HT-29 (cell line): ENCODE data around the gene ADNP. TPM values are rescaled to one million over a fixed set of nuclear protein-coding genes. Genes with fewer than 3 reads are reported as not detected.
A peak's percentile ranks its signal among the peaks of the same experiment; 100 is the strongest.
"Not testable (repeated sequence)": the region's sequence is repeated elsewhere in the genome, so short reads cannot be mapped to it uniquely, and the experiment has no call there.

Source experiments
- DNase-seq: peaks from one replicate; pipeline ENCODE4 v3.0.0-alpha.2; 2015; ENCODE audit warnings: low spot score
- total RNA-seq: library from RNA; depleted of rRNA; stranded (reverse); fragments of >200 nt; shearing (Covaris generic); gene quantifications from 2 replicates; pipeline ENCODE4 v1.2.3, GENCODE V29; 2014; rRNA removed

The ADNP gene
- total RNA-seq = 37.2 and 43.3 TPM in 2 replicates

GRCh38 chr20:50931306-50932015 lies at the start of gene ADNP:
TSS of gene ADNP (minus strand) at chr20:50931437. CDS start at chr20:50903996, 27,441 bp downstream.
- DNase-seq = peak; percentile 98

- peak; percentile 21 for DNase-seq
Observed at GRCh38 chr20:50980071-50980681, 48.9 kb upstream of the ADNP start.

GRCh38 chr20:50978533-50978932 lies 47.3 kb upstream of the ADNP start:
- not testable (repeated sequence) for DNase-seq

- DNase-seq = no peak
Observed at GRCh38 chr20:50977066-50978021, 46.1 kb upstream of the ADNP start.

GRCh38 chr20:50975701-50976330 lies 44.6 kb upstream of the ADNP start:
- DNase-seq = no peak

GRCh38 chr20:50969912-50970311 lies 38.7 kb upstream of the ADNP start:
- no peak for DNase-seq

- DNase-seq = no peak
Observed at GRCh38 chr20:50969435-50969834, 38.2 kb upstream of the ADNP start.

- no peak for DNase-seq
Observed at GRCh38 chr20:50968289-50968688, 37.1 kb upstream of the ADNP start.

- no peak for DNase-seq
Observed at GRCh38 chr20:50967586-50967985, 36.3 kb upstream of the ADNP start.

GRCh38 chr20:50959543-50960126 lies 28.4 kb upstream of the ADNP start:
- DNase-seq = no peak

GRCh38 chr20:50958615-50959542 lies 27.6 kb upstream of the ADNP start, which contains the start of gene MOCS3:
TSS of gene MOCS3 (plus strand) at chr20:50958818. CDS start at chr20:50958843, 25 bp downstream.
- peak; percentile 99 for DNase-seq

- DNase-seq = peak; percentile 72
Observed at GRCh38 chr20:50957798-50958614, 26.8 kb upstream of the ADNP start, which contains the start of gene DPM1. TSS of gene DPM1 (minus strand) at chr20:50958532. CDS start at chr20:50958523, 9 bp downstream.

GRCh38 chr20:50957276-50957675 lies 26.0 kb upstream of the ADNP start:
- peak; percentile 37 for DNase-seq

GRCh38 chr20:50953821-50954220 lies 22.6 kb upstream of the ADNP start:
- DNase-seq = no peak

GRCh38 chr20:50953196-50953595 lies 22.0 kb upstream of the ADNP start:
- DNase-seq = no peak

- DNase-seq = no peak
Observed at GRCh38 chr20:50948132-50948785, 17.0 kb upstream of the ADNP start.

- no peak for DNase-seq
Observed at GRCh38 chr20:50943069-50943468, 11.8 kb upstream of the ADNP start.

- no peak for DNase-seq
Observed at GRCh38 chr20:50933589-50933988, 2.4 kb upstream of the ADNP start.
